Activated T-cell treated with anti-CD3 and anti-CD28 coated beads for 24 hours (primary cell): ENCODE data around the gene SLC26A9.

Experiments used
- DNase-seq: peaks from one replicate; pipeline ENCODE4 v3.0.0-alpha.2; 2020; ENCODE audit warnings: low read depth

Gene SLC26A9

GRCh38 chr1:205972491-205973168 lies 29.4 kb upstream of the SLC26A9 start:
- DNase-seq = no peak

DNA sequence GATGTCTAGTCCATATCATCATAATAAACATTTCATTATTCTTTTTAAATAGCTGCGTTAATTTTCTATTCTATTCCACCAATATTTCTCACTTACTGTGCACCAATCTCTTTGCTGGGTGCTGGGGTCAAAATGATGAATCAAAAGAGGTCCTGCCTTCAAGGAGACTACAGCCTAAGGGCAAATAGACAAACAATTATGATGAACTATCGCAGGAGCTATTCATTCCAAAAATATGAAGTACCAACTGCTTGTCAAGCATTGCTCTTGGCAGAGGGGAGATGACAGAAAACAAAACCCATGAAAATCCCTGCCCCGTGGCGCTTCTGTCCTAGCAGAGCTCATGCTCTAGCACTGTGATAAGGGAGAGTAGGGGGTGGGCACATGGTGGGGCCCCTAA lies 28.8 kb upstream of the SLC26A9 start:
- no peak for DNase-seq

DNA sequence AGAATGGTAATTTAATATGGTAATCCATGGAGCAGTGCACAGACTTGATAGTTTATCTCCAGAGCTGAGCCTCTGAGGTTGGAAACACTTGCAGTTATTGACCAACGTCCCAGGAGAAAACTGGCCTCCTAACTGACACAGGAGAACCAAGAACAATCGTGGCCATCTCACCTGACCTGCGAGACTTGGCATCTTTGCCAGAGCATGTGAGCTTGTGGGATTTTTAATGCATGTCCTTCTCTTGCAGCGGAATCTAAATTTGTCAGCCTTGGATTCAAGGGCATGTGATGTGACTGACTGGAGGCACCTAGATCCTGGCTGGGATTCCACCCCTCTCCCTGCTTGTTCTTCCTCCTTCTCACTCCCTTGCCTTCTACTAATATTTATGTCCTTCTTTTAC lies 27.8 kb upstream of the SLC26A9 start:
- no peak for DNase-seq

DNA sequence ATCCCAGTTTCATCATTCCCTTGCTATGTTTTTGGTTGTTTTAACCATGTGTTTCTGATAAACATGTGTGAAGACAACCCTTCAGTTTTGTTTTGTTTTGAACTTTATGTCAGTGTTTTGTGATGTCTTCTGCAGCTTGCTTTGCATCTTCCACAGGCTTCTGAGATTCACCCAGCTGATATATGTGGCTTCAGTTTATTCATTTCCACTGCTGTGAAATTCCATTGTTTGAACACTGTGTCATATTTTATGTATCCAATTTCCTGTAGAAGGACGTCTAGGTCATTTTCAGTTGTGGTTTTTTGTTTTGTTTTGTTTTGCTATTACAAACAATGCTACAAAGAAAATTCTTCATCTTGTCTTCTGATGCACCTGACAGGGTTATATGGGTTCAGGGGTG lies 27.2 kb upstream of the SLC26A9 start:
- DNase-seq = no peak

- no peak for DNase-seq
Observed at GRCh38 chr1:205969229-205969628, 26.0 kb upstream of the SLC26A9 start.

DNA sequence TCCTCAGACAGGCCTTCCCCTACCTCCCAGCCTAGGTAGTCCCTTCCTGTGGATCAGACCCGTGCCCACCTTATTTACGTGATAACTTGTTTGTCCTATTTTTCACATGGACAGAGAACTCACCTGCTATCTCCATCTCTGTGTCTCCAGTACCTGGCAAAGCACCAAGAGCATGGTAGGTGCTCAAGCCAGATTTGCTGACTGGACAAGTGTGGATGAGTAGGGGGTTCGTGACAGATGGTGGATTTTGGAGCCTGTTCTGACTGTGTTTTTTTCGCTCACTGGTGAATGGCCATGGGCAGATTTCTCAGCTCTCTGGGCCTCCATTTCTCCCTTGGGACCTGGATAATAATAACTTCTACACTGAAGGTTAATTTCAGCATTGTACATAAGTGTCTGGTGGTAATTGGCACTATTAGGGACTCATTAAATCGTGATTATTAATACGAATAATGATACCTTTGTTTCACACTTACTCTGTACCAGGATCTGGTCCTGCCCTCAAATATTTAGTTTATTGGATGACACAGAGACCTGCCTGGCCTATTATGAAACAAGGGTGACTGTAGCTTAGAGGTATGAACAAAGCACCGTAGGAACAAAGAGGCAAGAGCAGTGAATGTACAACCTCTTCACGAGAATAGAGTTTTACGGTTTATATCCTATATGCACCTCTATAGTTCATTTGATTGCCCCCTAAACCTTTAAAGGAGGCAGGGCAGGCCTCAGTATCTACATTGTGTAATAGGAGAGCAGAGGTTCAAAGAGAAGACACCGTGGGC lies 24.5 kb upstream of the SLC26A9 start:
- DNase-seq = no peak

DNA sequence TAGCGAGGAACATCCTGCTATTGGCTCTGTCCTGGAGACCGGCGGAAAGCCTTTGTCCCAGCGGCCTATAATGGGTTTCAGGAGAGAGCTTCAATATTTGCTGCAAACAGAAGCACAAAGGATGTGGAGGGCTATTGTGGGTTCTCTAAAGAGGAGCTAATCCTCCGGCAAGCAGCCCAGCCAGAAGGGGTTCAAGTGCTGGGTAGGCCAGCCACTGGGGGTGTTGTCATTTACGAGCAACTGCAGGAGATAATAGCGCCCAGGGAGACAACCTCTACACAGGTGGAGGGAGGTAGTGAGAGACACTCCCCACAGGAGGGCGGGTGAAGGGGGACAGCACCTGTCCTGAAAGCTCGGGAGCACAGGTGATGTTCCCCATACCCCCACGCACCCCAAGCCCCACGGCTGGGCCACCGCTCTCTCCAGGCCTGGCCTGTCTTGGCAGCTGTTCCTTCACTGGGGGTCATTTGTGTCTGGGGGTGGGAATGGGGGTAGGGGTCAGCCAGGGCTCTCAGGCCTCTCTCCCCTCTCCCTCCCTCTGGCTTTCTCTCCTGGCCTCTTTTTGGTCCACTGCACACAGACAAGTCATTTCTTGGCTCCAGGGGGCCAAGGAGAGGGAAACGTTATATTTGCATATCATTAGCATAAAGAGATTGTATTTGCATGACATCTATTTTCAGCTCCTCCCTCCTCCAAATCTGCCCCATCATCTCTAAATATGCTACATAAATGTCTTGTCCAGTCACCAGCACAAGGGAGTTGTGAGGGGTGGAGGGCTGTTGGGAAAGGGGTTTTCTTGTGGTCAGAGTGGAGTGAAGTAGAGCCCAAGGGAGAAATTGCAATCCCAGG lies 22.0 kb upstream of the SLC26A9 start:
- no peak for DNase-seq

DNA sequence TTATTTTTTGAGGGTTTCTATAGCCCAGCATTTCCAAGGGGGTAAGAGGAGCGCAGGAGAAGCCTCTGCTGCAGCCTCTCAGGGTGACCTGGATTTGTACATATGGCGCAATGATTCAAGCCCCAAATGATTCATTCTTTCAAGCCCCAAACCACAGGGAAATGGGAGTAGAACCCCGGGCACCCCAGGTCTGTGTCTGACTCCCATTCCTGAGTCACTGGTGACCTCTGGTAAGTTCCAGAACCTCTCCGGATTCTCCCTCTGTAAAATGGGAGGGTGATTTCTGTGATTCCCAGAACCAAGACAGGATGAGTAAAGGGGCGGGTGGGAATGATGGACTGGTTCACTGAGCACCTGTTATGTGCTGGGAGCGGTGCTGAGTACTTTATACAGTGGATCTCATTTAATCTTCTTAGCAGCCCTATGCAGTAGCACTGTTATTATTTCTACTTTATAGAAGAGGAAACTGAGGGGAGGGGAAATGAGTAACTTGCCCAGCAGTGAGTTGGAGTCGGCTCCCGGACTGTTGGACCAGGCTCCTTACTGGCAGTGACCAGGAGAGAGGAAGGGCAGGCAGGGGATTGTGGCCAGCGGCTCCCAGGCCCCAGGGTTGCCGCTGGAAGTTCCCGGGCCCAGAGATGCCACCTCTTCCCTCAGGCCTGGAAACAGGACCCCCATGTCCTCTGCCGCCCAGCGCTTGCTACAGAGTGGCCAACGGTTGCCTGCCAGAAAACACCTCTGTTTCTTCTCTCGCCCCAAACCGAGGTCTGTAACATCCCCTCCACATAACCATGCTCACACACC lies 20.3 kb upstream of the SLC26A9 start:
- DNase-seq = no peak

DNA sequence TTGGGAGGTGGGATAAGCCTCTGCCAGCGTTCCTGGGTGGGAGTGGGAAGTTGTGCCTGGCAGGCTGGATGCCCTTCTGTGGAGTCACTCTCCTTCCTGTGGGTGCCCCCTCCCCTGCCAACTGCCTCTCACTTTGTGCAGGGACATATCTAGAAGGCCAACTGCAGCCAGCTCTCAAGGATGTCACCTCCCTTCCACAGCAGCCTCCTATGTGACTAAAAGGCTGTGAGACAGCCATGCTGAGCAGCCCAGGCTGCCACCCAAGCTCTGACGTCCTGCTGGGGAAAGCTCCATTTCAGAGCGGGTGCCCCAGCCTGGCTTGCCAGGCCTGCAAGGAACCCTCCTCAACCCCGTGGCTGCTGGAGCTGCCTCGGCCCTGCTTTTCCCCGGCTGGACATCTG lies 19.6 kb upstream of the SLC26A9 start:
- no peak for DNase-seq

DNA sequence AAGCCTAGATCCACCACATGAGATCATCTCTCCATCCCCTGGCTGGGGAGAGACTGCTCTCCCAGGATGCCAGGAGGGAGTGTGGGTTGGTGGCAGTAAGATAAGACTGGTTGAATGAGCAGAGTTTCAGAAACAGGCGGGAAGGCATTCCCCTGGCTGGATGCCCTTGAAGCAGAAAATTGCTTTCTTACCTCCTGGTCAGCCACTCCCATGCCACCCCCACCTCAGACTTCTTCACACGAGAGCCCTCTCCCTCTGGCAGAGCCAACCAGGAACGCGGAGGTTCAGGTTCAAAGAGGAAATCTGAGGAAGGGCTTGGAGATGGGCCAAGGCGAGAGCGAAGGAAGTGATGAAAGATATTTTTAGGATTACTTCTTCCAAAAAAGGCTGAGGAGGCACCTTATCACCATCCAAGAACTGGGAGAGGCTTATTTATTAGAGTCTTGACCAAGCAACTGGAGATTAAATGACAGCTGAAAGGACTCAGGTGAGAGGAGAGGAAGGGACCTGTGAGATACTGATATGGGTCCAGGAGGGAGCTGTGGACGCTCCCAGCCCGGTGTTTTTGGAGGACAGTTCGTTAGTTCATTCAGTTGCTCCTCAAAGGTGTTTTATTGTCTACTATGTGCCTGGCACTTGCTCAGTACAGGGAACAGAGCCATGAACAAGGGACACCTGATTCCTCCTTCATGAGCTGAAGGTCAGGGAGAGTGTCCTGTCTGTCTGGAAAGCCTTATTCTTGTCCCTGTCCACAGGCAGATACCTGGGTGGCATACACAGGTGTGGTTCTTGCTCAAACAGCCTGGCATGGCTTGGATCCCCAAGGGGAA lies 18.9 kb upstream of the SLC26A9 start:
- DNase-seq = no peak

DNA sequence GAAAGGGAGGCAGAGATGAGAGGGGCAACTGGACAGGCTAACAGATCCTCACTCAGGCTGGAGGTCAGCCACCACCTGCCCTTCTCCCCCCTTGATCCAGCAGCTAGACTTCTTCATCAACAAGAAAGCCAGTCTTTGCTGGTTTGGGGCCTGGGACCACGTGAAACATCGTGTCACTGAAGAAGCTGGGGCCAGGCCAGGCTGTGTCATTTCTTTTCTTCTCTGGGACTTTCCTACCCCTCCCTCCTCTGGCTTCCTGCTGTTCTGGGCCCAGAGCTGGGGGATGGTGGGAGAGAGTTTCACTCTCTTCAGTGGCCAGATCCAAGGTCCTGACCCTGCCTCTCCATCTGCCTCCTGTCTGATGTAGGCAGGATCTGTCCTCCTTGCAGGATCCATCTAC lies 18.1 kb upstream of the SLC26A9 start:
- DNase-seq = no peak

DNA sequence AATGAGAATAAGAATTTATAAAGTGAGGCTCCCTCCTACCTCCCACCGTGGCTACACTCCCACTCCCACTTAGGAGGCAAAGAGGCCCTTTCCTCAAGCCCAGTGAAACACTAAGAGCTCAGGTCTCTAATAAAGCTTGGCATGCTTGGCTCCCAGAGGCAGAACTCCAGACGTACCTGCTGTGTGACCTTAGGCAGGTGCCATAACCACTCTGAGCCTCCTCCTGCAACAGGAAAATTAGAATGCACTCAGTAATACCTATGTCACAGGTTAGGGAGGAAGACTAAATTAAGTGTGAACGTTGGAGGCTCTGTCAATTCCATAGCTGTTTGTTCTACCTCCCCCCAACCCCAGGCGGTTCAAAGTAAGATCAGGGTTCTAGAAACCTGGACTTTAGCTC lies 16.5 kb upstream of the SLC26A9 start:
- no peak for DNase-seq

DNA sequence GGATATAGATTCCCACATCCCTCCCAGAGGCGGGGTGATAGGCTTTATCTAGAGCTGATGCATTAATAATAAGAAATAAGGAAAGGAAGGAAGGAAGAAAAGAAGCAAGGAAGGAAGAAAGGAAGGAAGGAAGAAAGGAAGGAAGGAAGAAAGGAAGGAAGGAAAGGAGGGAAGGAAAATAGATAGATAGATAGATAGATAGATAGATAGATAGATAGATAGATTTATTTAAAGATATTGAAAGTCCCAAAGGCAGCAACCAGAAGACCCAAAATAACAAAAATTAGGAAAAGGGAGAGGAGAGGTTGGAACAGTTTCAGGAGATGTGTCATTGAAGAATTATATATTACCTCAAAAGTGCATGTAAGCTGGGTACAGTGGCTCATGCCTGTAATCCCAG lies 12.2 kb upstream of the SLC26A9 start:
- no peak for DNase-seq

DNA sequence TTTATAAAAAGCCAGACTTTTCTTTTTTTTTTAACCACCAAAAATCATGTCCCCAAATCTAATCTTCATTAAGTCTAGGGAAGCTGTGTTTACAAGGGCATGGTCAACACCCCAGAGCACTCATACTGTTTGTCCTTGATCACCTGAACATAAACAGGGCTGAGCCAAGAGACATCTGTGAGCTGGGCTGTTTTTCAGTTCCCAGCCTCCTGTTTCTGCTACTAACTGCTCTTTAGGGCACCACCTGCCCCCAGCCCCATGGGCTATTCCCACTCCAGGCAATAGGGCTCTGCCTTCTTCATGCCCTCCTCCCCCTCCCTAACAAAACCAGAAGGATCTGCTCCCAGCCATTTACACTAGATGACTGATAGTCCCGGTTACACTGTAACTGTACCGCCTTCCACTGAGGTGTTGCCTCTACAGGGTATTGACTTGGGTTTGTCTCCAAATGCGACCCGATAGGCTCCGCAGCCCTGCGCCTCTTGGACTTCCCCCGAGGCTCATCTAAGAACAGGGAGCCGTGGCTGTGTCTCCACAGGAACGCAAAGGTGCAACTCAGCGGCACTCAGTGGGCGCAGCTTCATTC lies 11.7 kb upstream of the SLC26A9 start:
- DNase-seq = no peak

GRCh38 chr1:205951746-205952145 lies 8.5 kb upstream of the SLC26A9 start:
- no peak for DNase-seq

GRCh38 chr1:205950826-205951549 lies 7.7 kb upstream of the SLC26A9 start:
- no peak for DNase-seq

GRCh38 chr1:205950280-205950679 lies 7.0 kb upstream of the SLC26A9 start:
- DNase-seq = no peak

GRCh38 chr1:205949753-205950152 lies 6.5 kb upstream of the SLC26A9 start:
- DNase-seq = no peak

- no peak for DNase-seq
Observed at GRCh38 chr1:205948886-205949285, 5.6 kb upstream of the SLC26A9 start.

- no peak for DNase-seq
Observed at GRCh38 chr1:205948039-205948438, 4.8 kb upstream of the SLC26A9 start.
